Measurements from ENCODE around the gene SKOR1. TPM values are rescaled to one million over a fixed set of nuclear protein-coding genes. Genes with fewer than 3 reads are reported as not detected.

SKOR1 gene
- total RNA-seq, 1 experiment from 2014 or later, result 0.13 TPM

DNA sequence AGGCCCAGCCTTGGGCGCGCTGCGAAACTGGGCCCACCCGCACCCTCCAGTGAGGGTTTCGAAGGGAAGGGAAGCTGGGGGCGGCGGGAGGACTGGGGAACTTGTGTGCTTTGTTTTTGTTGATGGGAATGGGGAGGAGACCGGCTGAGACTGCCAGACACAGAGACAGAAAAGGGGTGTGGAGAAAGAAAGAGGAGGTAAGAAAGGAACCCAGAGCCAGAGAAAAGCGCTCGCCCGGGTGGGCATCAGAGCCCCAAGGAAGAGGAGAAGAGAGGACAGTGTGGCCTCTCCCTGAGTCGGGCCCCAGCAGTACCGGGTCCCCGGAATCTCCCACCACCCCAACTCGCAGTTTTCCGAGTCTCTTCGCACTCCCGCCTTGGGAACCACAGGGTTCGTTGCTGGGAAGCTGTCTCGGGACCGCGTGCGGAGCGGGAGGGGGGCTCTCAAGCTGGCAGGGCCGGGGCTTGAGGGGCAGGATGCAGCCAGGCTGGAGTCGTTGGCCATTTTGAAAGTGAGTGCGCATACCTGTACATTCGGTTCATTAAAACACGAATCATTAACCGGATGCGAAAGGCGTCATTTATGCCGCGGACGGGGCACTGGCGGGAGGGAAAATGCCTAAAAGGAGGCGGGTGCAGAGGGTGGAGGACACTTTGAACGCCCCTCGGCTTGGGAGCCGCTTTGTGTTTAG lies 3.1 kb downstream of the SKOR1 start:
- H3K27me3 Mint-ChIP-seq (ENCODE audit: low read depth), result peaks cover 96% of the 10 kb centered on the region
- H3K9me3 ChIP-seq (ENCODE audit: control insufficient read depth, low read depth, low read length), result no peaks in the 10 kb centered on the region
- peaks cover 9% of the 10 kb centered on the region; the same call in 1 of the 2 replicates for H3K4me1 ChIP-seq (ENCODE audit: insufficient read depth, low read length)
- peaks cover 33 to 54% of the 10 kb centered on the region in 2 experiments for H3K4me1 Mint-ChIP-seq
- no peak for TF ChIP-seq CTCF (conservative IDR thresholded peaks at IDR 0.05)
- no peak overlapping the region for H2AFZ ChIP-seq (ENCODE audit: low read length)
- H2BK5ac ChIP-seq (ENCODE audit: insufficient read length, low read length), result no peak overlapping the region
- peak overlapping the region in 1 of 2 experiments; percentile 68; a peak in 3 of 5 replicates for H3K4me3 Mint-ChIP-seq
- no peak overlapping the region for H4K8ac ChIP-seq (replicated peaks; ENCODE audit: insufficient read length, low read depth, low read length)
- no peak overlapping the region for H3K27ac Mint-ChIP-seq
- H3K4me2 ChIP-seq (ENCODE audit: insufficient read depth, insufficient read length, low read length), result peak overlapping the region; percentile 9
- H3T11ph ChIP-seq (ENCODE audit: low read length), result no peak overlapping the region
- H3K56ac ChIP-seq (ENCODE audit: insufficient read length, low read depth, low read length), result no peak overlapping the region
- H2BK12ac ChIP-seq (ENCODE audit: insufficient read length, low read depth, low read length), result no peak overlapping the region
- no peak overlapping the region for H2BK20ac ChIP-seq (ENCODE audit: low read depth, low read length, poor library complexity, severe bottlenecking)
- no peak overlapping the region for H2BK120ac ChIP-seq (ENCODE audit: low read depth, low read length, poor library complexity, severe bottlenecking)
- H3K23ac ChIP-seq (ENCODE audit: insufficient read length, low read depth, low read length), result no peak overlapping the region
- H3K4ac ChIP-seq (ENCODE audit: low read depth, low read length), result no peak overlapping the region
- no peak overlapping the region for H2AK5ac ChIP-seq (ENCODE audit: insufficient read length, low read length)
- no peak overlapping the region for H3K9ac ChIP-seq (ENCODE audit: extremely low read depth, insufficient read length, low read length)
- no peak overlapping the region for H2BK15ac ChIP-seq (ENCODE audit: low read depth, low read length)
- no peak overlapping the region for H4K5ac ChIP-seq (ENCODE audit: insufficient read length, low read depth, low read length)
- peaks cover 96% of the 10 kb centered on the region for H3K27me3 ChIP-seq (ENCODE audit: insufficient read depth, low read length)
- H3K79me2 ChIP-seq (ENCODE audit: insufficient read depth, low read length), result no peaks in the 10 kb centered on the region
- no peak overlapping the region for H4K91ac ChIP-seq (ENCODE audit: insufficient read length, low read depth, low read length)
- H3K14ac ChIP-seq (ENCODE audit: insufficient read depth, low read length), result no peak overlapping the region; the same call in 1 of the 2 replicates
- DNase-seq, result no peak
- no peak overlapping the region for H3K27ac ChIP-seq (ENCODE audit: insufficient read length, low read depth, low read length)
- H3K36me3 Mint-ChIP-seq (ENCODE audit: insufficient read depth in 1 of 3, low read depth in 3 of 3), result no peaks in the 10 kb centered on the region; a peak in 5 of 7 replicates
- no peaks in the 10 kb centered on the region for H4K20me1 ChIP-seq (ENCODE audit: control insufficient read depth, insufficient read depth, insufficient read length)
- H3K79me1 ChIP-seq (ENCODE audit: insufficient read depth, low read depth, low read length, poor library complexity, severe bottlenecking), result no peaks in the 10 kb centered on the region
- peaks cover 6 to 12% of the 10 kb centered on the region in 2 experiments; a peak in 4 of 5 replicates for H3K9me3 Mint-ChIP-seq
- WGBS (ENCODE audit: extremely low coverage, insufficient read length, low lambda C conversion rate), result no CpG with 5 or more reads among the region's 40 CpGs
- H3K23me2 ChIP-seq (ENCODE audit: insufficient read length, low read depth, low read length, poor library complexity, severe bottlenecking), result peaks cover 7% of the 10 kb centered on the region
- H3K18ac ChIP-seq (ENCODE audit: insufficient read length, low read depth, low read length), result no peak overlapping the region
